Breast epithelium (tissue), 4 donors: ENCODE data around the gene FUZ. TPM values are rescaled to one million over a fixed set of nuclear protein-coding genes. Genes with fewer than 3 reads are reported as not detected.

Source experiments
- DNase-seq, 2 donors: peaks; one replicate each; pipeline ENCODE4 v3.0.0-alpha.2; 2019; ENCODE audit warnings: low spot score in 2 of 2
- H3K27ac ChIP-seq, 2 donors: fragments of 200-600 bp; sonication (generic) in 1 of 2; one replicate each; pipeline ENCODE4 v1.5.1; 2016 to 2019; ENCODE audit warnings: mild to moderate bottlenecking in 1 of 2
- H3K27me3 ChIP-seq, 2 donors: fragments of 200-600 bp; sonication (generic) in 1 of 2; one replicate each; pipeline versions ENCODE4 v1.5.1 to v1.6.0; 2017 to 2019; ENCODE audit warnings: control low read depth in 1 of 2, mild to moderate bottlenecking in 1 of 2
- H3K36me3 ChIP-seq: fragments of 200-600 bp; one replicate; pipeline ENCODE4 v1.5.1; 2019
- H3K4me1 ChIP-seq, 2 donors: fragments of 200-600 bp; sonication (generic); one replicate each; pipeline ENCODE4 v1.5.1; 2016 to 2019; ENCODE audit warnings: control low read depth in 1 of 2
- H3K4me3 ChIP-seq, 3 donors: fragments of 200-600 bp; sonication (generic); 1 replicate in 2 of 3; 2 replicates in 1 of 3; pipeline ENCODE4 v1.5.1; 2016 to 2019; ENCODE audit warnings: mild to moderate bottlenecking in 3 of 3, moderate library complexity in 2 of 3
- H3K9me3 ChIP-seq, 2 donors: fragments of 200-600 bp; sonication (generic) in 1 of 2; one replicate each; pipeline ENCODE4 v1.5.1; 2016 to 2019; ENCODE audit warnings: control low read depth in 1 of 2
- CTCF ChIP-seq, 3 donors: fragments of 450-650 bp; IDR thresholded peaks; one replicate each; pipeline ENCODE4 v1.5.1; 2016 to 2017; ENCODE audit warnings: antibody characterized with exemption in 3 of 3, mild to moderate bottlenecking in 3 of 3, moderate library complexity in 3 of 3
- POLR2A ChIP-seq: fragments of 450-650 bp; IDR thresholded peaks from one replicate; pipeline ENCODE4 v1.6.1; 2016; ENCODE audit warnings: antibody characterized with exemption, mild to moderate bottlenecking, moderate library complexity
- POLR2AphosphoS5 ChIP-seq, 3 donors: sonication (generic); formaldehyde crosslinking; IDR thresholded peaks; one replicate each; pipeline ENCODE4 v1.6.1; 2017; ENCODE audit warnings: antibody characterized with exemption in 3 of 3
- intact Hi-C: fragments of 100-400 bp; cut with DNase I; formaldehyde crosslinking; loops from one replicate; pipeline ENCODE4 v1.15.1; 2023; ENCODE audit warnings: low total_unique reads
- total RNA-seq, 3 donors: library from RNA; depleted of rRNA; stranded (reverse); fragments of >200 nt; gene quantifications; one replicate each; pipeline ENCODE4 v1.1.0, GENCODE V29; 2016

FUZ gene
- total RNA-seq, 3 donors from 2014 or later = 13.0 to 27.4 (median 18.7) TPM

DNA sequence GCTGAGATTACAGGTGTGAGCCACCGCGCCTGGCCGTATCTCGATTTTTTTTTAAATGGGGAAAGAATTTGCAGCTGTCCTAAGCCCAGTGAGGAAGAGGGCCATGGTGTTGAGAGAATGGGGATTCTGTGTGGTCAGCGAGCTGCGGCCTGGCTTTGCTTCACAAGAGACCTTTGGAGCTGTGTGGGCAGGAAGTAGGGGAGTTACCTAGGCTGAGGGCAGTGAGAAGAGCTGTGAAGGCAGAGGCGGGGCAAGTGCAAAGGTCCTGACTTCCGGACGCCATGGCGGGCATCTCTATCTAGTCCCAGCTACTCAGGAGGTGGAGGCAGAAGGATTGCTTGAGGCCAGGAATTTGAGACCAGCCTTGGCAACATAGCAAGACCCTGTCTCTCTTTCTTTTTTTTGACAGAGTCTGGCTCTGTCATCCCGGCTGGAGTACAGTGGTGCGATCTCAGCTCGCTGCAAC is 41.4 kb downstream of the FUZ start:
- H3K4me1 ChIP-seq = peaks cover 6 to 14% of the 10 kb centered on the region in 2 donors
- no peaks in the 10 kb centered on the region for H3K36me3 ChIP-seq
- intact Hi-C loops = no loop called here
- H3K27me3 ChIP-seq = no peaks in the 10 kb centered on the region
- H3K9me3 ChIP-seq = no peaks in the 10 kb centered on the region
- no peak for DNase-seq
- H3K4me3 ChIP-seq = no peak overlapping the region
- TF ChIP-seq POLR2AphosphoS5 (IDR thresholded peaks at IDR 0.05) (no peak), POLR2A (no peak), CTCF (IDR thresholded peaks at IDR 0.05) (no peak)
- H3K27ac ChIP-seq = no peak overlapping the region

GRCh38 chr19:49770529-49770928 is 42.6 kb downstream of the FUZ start:
- intact Hi-C loops = no loop called here

DNA sequence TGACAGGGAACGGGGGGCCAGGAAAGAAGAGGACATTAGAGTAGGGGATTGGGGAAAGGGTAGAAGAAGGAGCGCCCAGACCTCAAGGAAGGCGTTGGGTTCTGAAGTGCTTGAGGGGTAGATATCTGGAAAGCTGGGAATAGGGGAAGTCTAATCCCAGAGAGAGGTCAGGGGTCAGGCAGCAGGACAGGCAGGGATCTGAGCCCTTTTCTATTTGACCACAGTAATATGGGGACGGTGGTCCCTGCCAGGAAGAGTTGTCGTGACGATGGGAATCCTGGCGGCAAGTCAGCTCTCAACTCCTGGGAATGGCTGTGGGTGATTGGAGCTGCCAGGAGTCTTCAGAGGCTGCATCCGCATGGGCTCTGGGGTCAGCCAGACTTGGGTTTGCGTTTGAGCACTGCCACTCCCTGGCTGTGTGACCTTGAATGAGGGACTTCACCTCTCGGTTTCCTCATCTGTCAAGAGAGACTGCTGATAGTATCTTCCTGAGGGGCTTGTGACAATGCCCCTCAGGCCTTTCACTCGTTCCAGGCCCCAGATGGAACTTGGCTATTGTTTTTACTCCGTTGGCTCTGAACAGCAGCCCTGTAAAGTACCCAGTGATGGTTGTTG is 45.0 kb downstream of the FUZ start:
- Histone ChIP-seq H3K36me3 (no peaks in the 10 kb centered on the region), H3K4me3 (peak overlapping the region; percentile 82 to 96 (median 93)), H3K27me3 (no peaks in the 10 kb centered on the region), H3K4me1 (peaks cover 6 to 14% of the 10 kb centered on the region in 2 donors), H3K9me3 (no peaks in the 10 kb centered on the region), H3K27ac (peak overlapping the region; percentile 84 to 89)
- TF ChIP-seq POLR2AphosphoS5 (IDR thresholded peaks at IDR 0.05) (no peak), CTCF (IDR thresholded peaks at IDR 0.05) (no peak), POLR2A (no peak)
- no peak for DNase-seq
- intact Hi-C loops = loop anchor here (5.0 kb wide), 1 partner anchor 1126 kb away; no protein-coding TSS in a partner anchor

More at GRCh38 chr19:49770529-49770928, 42.6 kb downstream of the FUZ start:
- Histone ChIP-seq H3K27ac (no peak overlapping the region), H3K9me3 (no peaks in the 10 kb centered on the region), H3K27me3 (no peaks in the 10 kb centered on the region), H3K4me1 (peaks cover 6 to 14% of the 10 kb centered on the region in 2 donors), H3K36me3 (no peaks in the 10 kb centered on the region), H3K4me3 (no peak overlapping the region)
- TF ChIP-seq CTCF (IDR thresholded peaks at IDR 0.05) (no peak), POLR2AphosphoS5 (IDR thresholded peaks at IDR 0.05) (no peak), POLR2A (no peak)
- no peak for DNase-seq

- Histone ChIP-seq H3K27ac (peak overlapping the region; percentile 84 to 89), H3K4me1 (peaks cover 6 to 14% of the 10 kb centered on the region in 2 donors), H3K27me3 (no peaks in the 10 kb centered on the region), H3K36me3 (no peaks in the 10 kb centered on the region), H3K4me3 (peak overlapping the region; percentile 82 to 96 (median 93)), H3K9me3 (no peaks in the 10 kb centered on the region)
- intact Hi-C loops = loop anchor here (5.0 kb wide), 1 partner anchor 1125 kb away; no protein-coding TSS in a partner anchor
- TF ChIP-seq CTCF (IDR thresholded peaks at IDR 0.05) (no peak), POLR2A (no peak), POLR2AphosphoS5 (IDR thresholded peaks at IDR 0.05) (no peak)
- no peak for DNase-seq
These were observed 45.7 kb downstream of the FUZ start for GRCh38 chr19:49767381-49767780.

DNA sequence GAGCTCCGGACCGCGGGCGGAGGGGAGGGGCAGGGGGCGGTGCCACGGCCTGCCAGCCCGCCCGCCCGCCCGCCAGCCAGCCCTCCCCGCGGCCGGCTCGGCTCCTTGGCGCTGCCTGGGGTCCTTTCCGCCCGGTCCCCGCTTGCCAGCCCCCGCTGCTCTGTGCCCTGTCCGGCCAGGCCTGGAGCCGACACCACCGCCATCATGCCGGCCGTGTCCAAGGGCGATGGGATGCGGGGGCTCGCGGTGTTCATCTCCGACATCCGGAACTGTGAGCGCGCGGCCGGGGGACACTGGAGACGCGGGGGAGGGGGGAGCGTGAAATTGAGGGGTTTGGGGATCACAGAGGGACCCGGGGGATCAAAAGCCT is 46.2 kb downstream of the FUZ start, which contains the start of gene AP2A1:
TSS of gene AP2A1 (plus strand) at position 72 of the 370 bp plus-strand sequence. CDS start at position 205, 133 bp downstream.
- H3K9me3 ChIP-seq = no peaks in the 10 kb centered on the region
- H3K4me1 ChIP-seq = peaks cover 6 to 14% of the 10 kb centered on the region in 2 donors
- H3K27me3 ChIP-seq = no peaks in the 10 kb centered on the region
- no peak for DNase-seq
- intact Hi-C loops = loop anchor here (5.0 kb wide), 1 partner anchor 1125 kb away; no protein-coding TSS in a partner anchor
- peak within 1 kb of the TSS; percentile 93 to 94 for H3K27ac ChIP-seq
- H3K36me3 ChIP-seq = no peaks in the 10 kb centered on the region
- H3K4me3 ChIP-seq = peak within 1 kb of the TSS; percentile 82 to 96 (median 93)
- TF ChIP-seq POLR2AphosphoS5 (IDR thresholded peaks at IDR 0.05) (no peak), CTCF (IDR thresholded peaks at IDR 0.05) (no peak), POLR2A (no peak)
